ENCODE results near the gene KIAA1217.

KIAA1217 gene

DNA sequence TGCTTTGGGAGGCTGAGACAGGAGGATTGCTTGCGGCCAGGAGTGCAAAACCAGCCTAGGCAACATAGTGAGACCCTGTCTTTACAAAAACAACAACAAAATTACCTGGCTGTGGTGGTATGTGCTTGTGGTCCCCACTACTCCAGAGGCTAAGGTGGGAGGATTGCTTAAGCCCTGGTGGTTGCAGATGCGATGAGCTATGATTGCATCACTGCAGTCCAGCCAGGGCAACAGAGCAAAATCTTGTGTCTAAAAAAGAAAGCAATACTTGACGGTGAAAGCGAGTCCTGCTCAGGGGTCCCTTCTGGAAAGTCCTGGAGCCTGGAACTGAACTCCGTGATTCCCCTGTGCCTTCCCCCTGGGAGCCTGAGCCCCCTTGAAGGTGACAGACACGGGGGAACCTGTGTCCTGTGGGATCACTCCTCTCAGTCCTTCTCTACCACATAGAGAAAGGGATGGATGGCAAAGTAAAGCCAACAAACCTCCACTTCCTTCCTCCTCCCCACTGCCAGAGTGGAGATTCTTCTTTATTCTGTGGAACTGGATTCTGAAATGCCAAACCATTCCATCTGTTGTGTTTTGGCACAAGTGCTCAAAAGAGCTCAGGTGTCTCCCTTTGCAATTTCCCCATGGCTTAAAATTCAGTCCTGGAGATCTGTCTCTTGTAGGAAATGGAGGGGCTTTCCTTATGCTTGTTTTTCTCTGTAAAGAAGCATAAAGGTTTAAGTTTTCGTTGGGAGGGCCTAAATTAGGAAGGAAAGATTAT is 50.6 kb downstream of the KIAA1217 start:
- no peak overlapping the region for H3K9ac ChIP-seq (ENCODE audit: low read length in 2 of 2)
- H3K27ac ChIP-seq (ENCODE audit: low read length), result no peak overlapping the region
- no peaks in the 10 kb centered on the region for H3K36me3 ChIP-seq (ENCODE audit: control insufficient read depth in 2 of 2, insufficient read depth in 2 of 2, low read length in 2 of 2)
- peaks cover 7% of the 10 kb centered on the region for H3K4me1 ChIP-seq (ENCODE audit: control insufficient read depth, insufficient read depth, low read length)
- no peak overlapping the region for H3K4me3 ChIP-seq (ENCODE audit: low read length in 2 of 2)
- H3K9me3 ChIP-seq (ENCODE audit: control insufficient read depth in 2 of 2, low read length in 2 of 2), result no peaks in the 10 kb centered on the region
- H3K27me3 ChIP-seq (ENCODE audit: control insufficient read depth in 1 of 2, insufficient read depth in 2 of 2, low read length in 2 of 2), result no peaks in the 10 kb centered on the region

DNA sequence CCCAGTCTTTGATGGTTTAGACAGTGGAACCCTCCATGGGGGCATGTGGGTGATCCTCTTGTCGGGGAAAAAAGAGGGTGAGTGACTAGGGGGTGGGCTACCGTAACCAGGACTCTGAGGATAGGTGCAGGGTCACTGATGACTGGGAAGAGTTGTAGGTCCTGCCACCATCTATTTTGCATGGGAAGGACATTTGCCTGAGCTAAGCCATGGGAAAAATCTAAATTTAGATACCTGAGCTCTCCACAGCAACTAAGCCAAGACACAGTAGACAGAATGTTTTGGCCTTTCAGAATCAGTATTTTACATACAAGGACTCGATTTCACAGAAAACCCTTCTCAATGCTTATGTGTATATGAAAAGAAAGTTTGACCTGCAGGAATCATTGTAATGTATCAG is 52.7 kb downstream of the KIAA1217 start:
- Histone ChIP-seq H3K27me3 (ENCODE audit: control insufficient read depth in 1 of 2, insufficient read depth in 2 of 2, low read length in 2 of 2) (no peaks in the 10 kb centered on the region), H3K9me3 (ENCODE audit: control insufficient read depth in 2 of 2, low read length in 2 of 2) (no peaks in the 10 kb centered on the region), H3K36me3 (ENCODE audit: control insufficient read depth in 2 of 2, insufficient read depth in 2 of 2, low read length in 2 of 2) (no peaks in the 10 kb centered on the region), H3K4me1 (ENCODE audit: control insufficient read depth, insufficient read depth, low read length) (no peaks in the 10 kb centered on the region), H3K9ac (ENCODE audit: low read length in 2 of 2) (no peak overlapping the region), H3K4me3 (ENCODE audit: low read length in 2 of 2) (no peak overlapping the region), H3K27ac (ENCODE audit: low read length) (no peak overlapping the region)

GRCh38 chr10:24262929-24263590 is 54.1 kb downstream of the KIAA1217 start:
- Histone ChIP-seq H3K27me3 (ENCODE audit: control insufficient read depth in 1 of 2, insufficient read depth in 2 of 2, low read length in 2 of 2) (no peaks in the 10 kb centered on the region), H3K9ac (ENCODE audit: low read length in 2 of 2) (no peak overlapping the region), H3K36me3 (ENCODE audit: control insufficient read depth in 2 of 2, insufficient read depth in 2 of 2, low read length in 2 of 2) (no peaks in the 10 kb centered on the region), H3K4me3 (ENCODE audit: low read length in 2 of 2) (no peak overlapping the region), H3K4me1 (ENCODE audit: control insufficient read depth, insufficient read depth, low read length) (no peaks in the 10 kb centered on the region), H3K27ac (ENCODE audit: low read length) (no peak overlapping the region), H3K9me3 (ENCODE audit: control insufficient read depth in 2 of 2, low read length in 2 of 2) (no peaks in the 10 kb centered on the region)

- H3K4me3 ChIP-seq (ENCODE audit: low read length in 2 of 2), result no peak overlapping the region
- H3K36me3 ChIP-seq (ENCODE audit: control insufficient read depth in 2 of 2, insufficient read depth in 2 of 2, low read length in 2 of 2), result no peaks in the 10 kb centered on the region
- H3K9ac ChIP-seq (ENCODE audit: low read length in 2 of 2), result no peak overlapping the region
- no peak overlapping the region for H3K27ac ChIP-seq (ENCODE audit: low read length)
- H3K27me3 ChIP-seq (ENCODE audit: control insufficient read depth in 1 of 2, insufficient read depth in 2 of 2, low read length in 2 of 2), result no peaks in the 10 kb centered on the region
- no peaks in the 10 kb centered on the region for H3K4me1 ChIP-seq (ENCODE audit: control insufficient read depth, insufficient read depth, low read length)
- H3K9me3 ChIP-seq (ENCODE audit: control insufficient read depth in 2 of 2, low read length in 2 of 2), result no peaks in the 10 kb centered on the region
These were observed 60.5 kb downstream of the KIAA1217 start for GRCh38 chr10:24269476-24269875.

GRCh38 chr10:24272374-24272773 is 63.4 kb downstream of the KIAA1217 start:
- no peak overlapping the region for H3K27ac ChIP-seq (ENCODE audit: low read length)
- H3K27me3 ChIP-seq (ENCODE audit: control insufficient read depth in 1 of 2, insufficient read depth in 2 of 2, low read length in 2 of 2), result no peaks in the 10 kb centered on the region
- no peaks in the 10 kb centered on the region for H3K36me3 ChIP-seq (ENCODE audit: control insufficient read depth in 2 of 2, insufficient read depth in 2 of 2, low read length in 2 of 2)
- H3K4me1 ChIP-seq (ENCODE audit: control insufficient read depth, insufficient read depth, low read length), result peaks cover 3% of the 10 kb centered on the region
- no peak overlapping the region for H3K4me3 ChIP-seq (ENCODE audit: low read length in 2 of 2)
- H3K9me3 ChIP-seq (ENCODE audit: control insufficient read depth in 2 of 2, low read length in 2 of 2), result no peaks in the 10 kb centered on the region
- no peak overlapping the region for H3K9ac ChIP-seq (ENCODE audit: low read length in 2 of 2)

DNA sequence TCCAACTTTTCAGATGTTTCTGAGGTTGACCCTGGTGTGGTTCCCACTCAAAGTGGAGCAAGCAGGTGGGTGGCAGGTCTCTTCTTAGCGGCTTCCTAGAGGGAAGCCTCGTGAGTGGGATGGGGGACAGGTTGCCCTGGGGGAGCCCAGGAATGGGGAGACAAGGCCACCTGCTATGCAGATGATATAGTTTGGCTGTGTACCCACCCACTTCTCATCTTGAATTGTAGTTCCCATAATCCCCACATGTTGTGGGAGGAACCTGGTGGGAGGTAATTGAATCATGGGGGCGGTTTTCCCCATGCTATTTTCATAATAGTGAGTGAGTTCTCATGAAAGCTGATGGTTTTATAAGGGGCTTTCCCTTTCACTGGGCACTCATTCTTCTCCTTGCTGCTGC is 68.3 kb downstream of the KIAA1217 start:
- H3K4me1 ChIP-seq (ENCODE audit: control insufficient read depth, insufficient read depth, low read length), result peaks cover 7% of the 10 kb centered on the region
- no peaks in the 10 kb centered on the region for H3K9me3 ChIP-seq (ENCODE audit: control insufficient read depth in 2 of 2, low read length in 2 of 2)
- no peaks in the 10 kb centered on the region for H3K36me3 ChIP-seq (ENCODE audit: control insufficient read depth in 2 of 2, insufficient read depth in 2 of 2, low read length in 2 of 2)
- H3K27ac ChIP-seq (ENCODE audit: low read length), result peak overlapping the region; percentile 74
- H3K4me3 ChIP-seq (ENCODE audit: low read length in 2 of 2), result no peak overlapping the region
- H3K9ac ChIP-seq (ENCODE audit: low read length in 2 of 2), result no peak overlapping the region
- H3K27me3 ChIP-seq (ENCODE audit: control insufficient read depth in 1 of 2, insufficient read depth in 2 of 2, low read length in 2 of 2), result no peaks in the 10 kb centered on the region

GRCh38 chr10:24277771-24278170 is 68.8 kb downstream of the KIAA1217 start:
- Histone ChIP-seq H3K4me1 (ENCODE audit: control insufficient read depth, insufficient read depth, low read length) (peaks cover 7% of the 10 kb centered on the region), H3K36me3 (ENCODE audit: control insufficient read depth in 2 of 2, insufficient read depth in 2 of 2, low read length in 2 of 2) (no peaks in the 10 kb centered on the region), H3K9ac (ENCODE audit: low read length in 2 of 2) (peak overlapping the region; percentile 31 to 51), H3K27ac (ENCODE audit: low read length) (peak overlapping the region; percentile 74), H3K9me3 (ENCODE audit: control insufficient read depth in 2 of 2, low read length in 2 of 2) (no peaks in the 10 kb centered on the region), H3K4me3 (ENCODE audit: low read length in 2 of 2) (peak overlapping the region in 1 of 2 donors; percentile 52), H3K27me3 (ENCODE audit: control insufficient read depth in 1 of 2, insufficient read depth in 2 of 2, low read length in 2 of 2) (no peaks in the 10 kb centered on the region)

GRCh38 chr10:24278176-24278889 is 69.4 kb downstream of the KIAA1217 start:
- peaks cover 7% of the 10 kb centered on the region for H3K4me1 ChIP-seq (ENCODE audit: control insufficient read depth, insufficient read depth, low read length)
- no peaks in the 10 kb centered on the region for H3K27me3 ChIP-seq (ENCODE audit: control insufficient read depth in 1 of 2, insufficient read depth in 2 of 2, low read length in 2 of 2)
- no peaks in the 10 kb centered on the region for H3K9me3 ChIP-seq (ENCODE audit: control insufficient read depth in 2 of 2, low read length in 2 of 2)
- H3K36me3 ChIP-seq (ENCODE audit: control insufficient read depth in 2 of 2, insufficient read depth in 2 of 2, low read length in 2 of 2), result no peaks in the 10 kb centered on the region
- H3K27ac ChIP-seq (ENCODE audit: low read length), result peak overlapping the region; percentile 74
- peak overlapping the region in 1 of 2 donors; percentile 52 for H3K4me3 ChIP-seq (ENCODE audit: low read length in 2 of 2)
- H3K9ac ChIP-seq (ENCODE audit: low read length in 2 of 2), result peak overlapping the region; percentile 31 to 51

- Histone ChIP-seq H3K27me3 (ENCODE audit: control insufficient read depth in 1 of 2, insufficient read depth in 2 of 2, low read length in 2 of 2) (no peaks in the 10 kb centered on the region), H3K27ac (ENCODE audit: low read length) (no peak overlapping the region), H3K9me3 (ENCODE audit: control insufficient read depth in 2 of 2, low read length in 2 of 2) (no peaks in the 10 kb centered on the region), H3K4me3 (ENCODE audit: low read length in 2 of 2) (no peak overlapping the region), H3K4me1 (ENCODE audit: control insufficient read depth, insufficient read depth, low read length) (peaks cover 7% of the 10 kb centered on the region), H3K36me3 (ENCODE audit: control insufficient read depth in 2 of 2, insufficient read depth in 2 of 2, low read length in 2 of 2) (no peaks in the 10 kb centered on the region), H3K9ac (ENCODE audit: low read length in 2 of 2) (no peak overlapping the region)
These were observed 70.2 kb downstream of the KIAA1217 start for GRCh38 chr10:24279166-24279565.

- no peaks in the 10 kb centered on the region for H3K9me3 ChIP-seq (ENCODE audit: control insufficient read depth in 2 of 2, low read length in 2 of 2)
- no peaks in the 10 kb centered on the region for H3K27me3 ChIP-seq (ENCODE audit: control insufficient read depth in 1 of 2, insufficient read depth in 2 of 2, low read length in 2 of 2)
- H3K4me3 ChIP-seq (ENCODE audit: low read length in 2 of 2), result no peak overlapping the region
- H3K9ac ChIP-seq (ENCODE audit: low read length in 2 of 2), result no peak overlapping the region
- no peaks in the 10 kb centered on the region for H3K4me1 ChIP-seq (ENCODE audit: control insufficient read depth, insufficient read depth, low read length)
- no peak overlapping the region for H3K27ac ChIP-seq (ENCODE audit: low read length)
- H3K36me3 ChIP-seq (ENCODE audit: control insufficient read depth in 2 of 2, insufficient read depth in 2 of 2, low read length in 2 of 2), result no peaks in the 10 kb centered on the region
These were observed 78.7 kb downstream of the KIAA1217 start for GRCh38 chr10:24287559-24288195.
